SH-SY5Y (cell line): Measurements from ENCODE around the gene GDPGP1.

Experiments used
- GATA2 ChIP-seq: IDR thresholded peaks from 2 replicates; pipeline ENCODE4 v1.6.1; 2011; ENCODE audit warnings: mild to moderate bottlenecking, low read depth, low read length
- GATA3 ChIP-seq: IDR thresholded peaks from 2 replicates; pipeline ENCODE4 v1.6.1; 2011; ENCODE audit warnings: low read depth, mild to moderate bottlenecking, low read length, moderate library complexity

GRCh38 chr15:90241343-90242192 lies 7.6 kb downstream of the GDPGP1 start:
- TF ChIP-seq GATA2 (no peak), GATA3 (no peak)
